Measurements from ENCODE around the gene DDX49. TPM values are rescaled to one million over a fixed set of nuclear protein-coding genes. Genes with fewer than 3 reads are reported as not detected.

The DDX49 gene
- total RNA-seq, 1 experiment from 2014 or later: 98.8 TPM

- intact Hi-C loops (cut with micrococcal nuclease): no loop called here
- peaks cover 62% of the 10 kb centered on the region for H3K36me3 Mint-ChIP-seq (ENCODE audit: insufficient read depth, unreplicated experiment)
- POLR2A ChIA-PET: interaction anchor here (0.6 to 4.9 kb wide), 5 partner anchors 19 to 349 kb away, joined by 3 to 37 read pairs (median 26); partner anchors contain the start of genes HOMER3 and UBA52
- no peaks in the 10 kb centered on the region for H3K27me3 Mint-ChIP-seq (ENCODE audit: insufficient read depth, unreplicated experiment)
- DNase-seq (ENCODE audit: unreplicated experiment): no peak
- H3K9me3 Mint-ChIP-seq (ENCODE audit: unreplicated experiment): no peaks in the 10 kb centered on the region
- TF ChIP-seq CTCF (IDR thresholded peaks at IDR 0.05; ENCODE audit: unreplicated experiment): no peak
- peak overlapping the region; percentile 89 for H3K4me3 Mint-ChIP-seq (ENCODE audit: unreplicated experiment)
- peaks cover 14% of the 10 kb centered on the region for H3K4me1 Mint-ChIP-seq (ENCODE audit: insufficient read depth, unreplicated experiment)
- CTCF ChIA-PET: interaction anchor here (0.6 to 1.4 kb wide), 3 partner anchors 10 to 332 kb away, joined by 3 to 11 read pairs (median 3); partner anchors contain the start of gene REX1BD
- H3K27ac Mint-ChIP-seq (ENCODE audit: low read depth, unreplicated experiment): peak overlapping the region; percentile 91
- BruUV-seq (replicated peaks): no TSS peak
Observed at GRCh38 chr19:18920400-18920799, 885 bp downstream of the DDX49 start.

- CTCF ChIA-PET: no interaction called here
- peaks cover 63% of the 10 kb centered on the region for H3K36me3 Mint-ChIP-seq (ENCODE audit: insufficient read depth, unreplicated experiment)
Observed at GRCh38 chr19:18921593-18921992, 2.1 kb downstream of the DDX49 start.

GRCh38 chr19:18922228-18922985, 2.9 kb downstream of the DDX49 start:
- BruUV-seq (replicated peaks): no TSS peak
- no peak for TF ChIP-seq CTCF (IDR thresholded peaks at IDR 0.05; ENCODE audit: unreplicated experiment)
- H3K9me3 Mint-ChIP-seq (ENCODE audit: unreplicated experiment): no peaks in the 10 kb centered on the region
- ChIA-PET CTCF (interaction anchor here (0.8 kb wide), 1 partner anchor 472 kb away, joined by 4 read pairs; no protein-coding TSS in a partner anchor), POLR2A (interaction anchor here (2.1 kb wide), 1 partner anchor 17 kb away, joined by 6 read pairs; no protein-coding TSS in a partner anchor)
- intact Hi-C loops (cut with micrococcal nuclease): no loop called here
- H3K36me3 Mint-ChIP-seq (ENCODE audit: insufficient read depth, unreplicated experiment): peaks cover 71% of the 10 kb centered on the region
- H3K27ac Mint-ChIP-seq (ENCODE audit: low read depth, unreplicated experiment): no peak overlapping the region
- no peaks in the 10 kb centered on the region for H3K27me3 Mint-ChIP-seq (ENCODE audit: insufficient read depth, unreplicated experiment)
- peaks cover 7% of the 10 kb centered on the region for H3K4me1 Mint-ChIP-seq (ENCODE audit: insufficient read depth, unreplicated experiment)
- DNase-seq (ENCODE audit: unreplicated experiment): no peak
- no peak overlapping the region for H3K4me3 Mint-ChIP-seq (ENCODE audit: unreplicated experiment)

More at GRCh38 chr19:18921593-18921992, 2.1 kb downstream of the DDX49 start:
- no peak for TF ChIP-seq CTCF (IDR thresholded peaks at IDR 0.05; ENCODE audit: unreplicated experiment)
- peaks cover 14% of the 10 kb centered on the region for H3K4me1 Mint-ChIP-seq (ENCODE audit: insufficient read depth, unreplicated experiment)
- peak overlapping the region; percentile 89 for H3K4me3 Mint-ChIP-seq (ENCODE audit: unreplicated experiment)
- no peak for DNase-seq (ENCODE audit: unreplicated experiment)
- H3K27ac Mint-ChIP-seq (ENCODE audit: low read depth, unreplicated experiment): no peak overlapping the region
- POLR2A ChIA-PET: interaction anchor here (1.7 to 4.9 kb wide), 2 partner anchors 18 to 83 kb away, joined by 3 to 37 read pairs; partner anchors contain the start of gene HOMER3
- H3K27me3 Mint-ChIP-seq (ENCODE audit: insufficient read depth, unreplicated experiment): no peaks in the 10 kb centered on the region
- intact Hi-C loops (cut with micrococcal nuclease): no loop called here
- BruUV-seq (replicated peaks): no TSS peak
- no peaks in the 10 kb centered on the region for H3K9me3 Mint-ChIP-seq (ENCODE audit: unreplicated experiment)

GRCh38 chr19:18924684-18925213, 5.2 kb downstream of the DDX49 start:
- H3K36me3 Mint-ChIP-seq (ENCODE audit: insufficient read depth, unreplicated experiment): peaks cover 78% of the 10 kb centered on the region
- POLR2A ChIA-PET: no interaction called here
- intact Hi-C loops (cut with micrococcal nuclease): no loop called here
- H3K9me3 Mint-ChIP-seq (ENCODE audit: unreplicated experiment): no peaks in the 10 kb centered on the region
- TF ChIP-seq CTCF (IDR thresholded peaks at IDR 0.05; ENCODE audit: unreplicated experiment): no peak
- no peak overlapping the region for H3K27ac Mint-ChIP-seq (ENCODE audit: low read depth, unreplicated experiment)
- CTCF ChIA-PET: no interaction called here
- no peak for DNase-seq (ENCODE audit: unreplicated experiment)
- H3K27me3 Mint-ChIP-seq (ENCODE audit: insufficient read depth, unreplicated experiment): no peaks in the 10 kb centered on the region
- peaks cover 6% of the 10 kb centered on the region for H3K4me1 Mint-ChIP-seq (ENCODE audit: insufficient read depth, unreplicated experiment)
- no TSS peak for BruUV-seq (replicated peaks)
- no peak overlapping the region for H3K4me3 Mint-ChIP-seq (ENCODE audit: unreplicated experiment)

Data from MCF 10A (cell line).